GM20000 (cell line): Measurements from ENCODE around the gene KRTAP12-4.
"Not testable (repeated sequence)": the region's sequence is repeated elsewhere in the genome, so short reads cannot be mapped to it uniquely, and the experiment has no call there.

Experiments used
- DNase-seq: peaks from one replicate; pipeline ENCODE4 v3.0.0; 2012; ENCODE audit warnings: low spot score
- CTCF ChIP-seq: IDR thresholded peaks from 2 replicates; pipeline ENCODE4 v1.5.1; 2012; ENCODE audit warnings: mild to moderate bottlenecking, control low read depth; ENCODE audit errors: extremely low read depth, missing control alignments

The KRTAP12-4 gene

GRCh38 chr21:44628707-44629391 is 25.6 kb downstream of the KRTAP12-4 start:
- no peak for TF ChIP-seq CTCF
- no peak for DNase-seq

GRCh38 chr21:44627831-44628233 is 26.6 kb downstream of the KRTAP12-4 start:
- not testable (repeated sequence) for DNase-seq

- DNase-seq, result not testable (repeated sequence)
Observed at GRCh38 chr21:44627181-44627822, 27.2 kb downstream of the KRTAP12-4 start.

- TF ChIP-seq CTCF, result no peak
Observed at GRCh38 chr21:44626673-44627143, 27.8 kb downstream of the KRTAP12-4 start, which contains the start of gene KRTAP10-9. KRTAP10-9 (plus strand) TSS chr21:44627093; CDS start chr21:44627172, 79 bp downstream.

GRCh38 chr21:44626262-44626661 is 28.2 kb downstream of the KRTAP12-4 start:
- no peak for TF ChIP-seq CTCF
- DNase-seq, result no peak

More at GRCh38 chr21:44626673-44627143, 27.8 kb downstream of the KRTAP12-4 start, which contains the start of gene KRTAP10-9:
- DNase-seq, result no peak

DNA sequence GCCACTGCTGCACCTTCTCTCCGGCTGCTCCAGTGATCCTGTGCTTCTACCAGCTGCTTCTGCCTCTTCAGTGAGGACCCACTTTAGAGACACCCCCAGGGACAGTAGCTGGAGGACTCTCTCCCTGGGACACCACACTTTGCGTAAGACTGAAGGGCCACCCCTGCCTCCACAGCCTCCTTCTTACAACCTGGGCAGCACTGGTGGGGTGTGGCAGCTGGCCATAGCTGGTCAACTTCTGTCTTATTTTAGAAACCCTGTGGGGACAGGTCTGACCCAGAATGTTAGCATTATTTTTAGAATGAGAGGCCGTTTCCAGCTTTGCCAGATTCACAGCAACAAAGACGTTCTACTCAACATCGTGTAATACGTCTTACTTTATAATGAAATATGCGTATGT is 28.7 kb downstream of the KRTAP12-4 start:
- DNase-seq, result no peak
- TF ChIP-seq CTCF, result no peak

DNA sequence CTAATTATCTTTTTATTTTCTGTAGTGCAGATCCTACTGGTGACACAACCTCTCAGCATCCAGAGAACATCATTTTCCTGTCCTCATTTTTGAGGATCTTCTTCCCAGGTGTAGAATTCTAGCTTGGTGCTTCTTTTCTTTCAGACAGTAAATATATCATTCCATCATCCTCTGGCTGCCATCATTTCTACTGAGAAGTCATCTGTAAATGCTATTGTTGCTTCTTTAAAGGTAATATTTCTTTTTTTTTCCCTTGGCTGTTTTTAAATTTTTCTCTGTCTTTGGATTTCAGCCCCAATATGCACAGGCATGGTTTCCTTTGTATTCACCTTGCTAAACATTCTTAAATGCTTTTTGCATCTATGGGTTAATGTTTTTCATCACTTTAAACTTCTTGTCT is 30.9 kb downstream of the KRTAP12-4 start:
- no peak for DNase-seq
- no peak for TF ChIP-seq CTCF

- TF ChIP-seq CTCF, result no peak
- DNase-seq, result no peak
Observed at GRCh38 chr21:44619886-44620285, 34.6 kb downstream of the KRTAP12-4 start.
